Smooth muscle cell of the brain vasculature (primary cell): Measurements from ENCODE around the gene KAZN.

Experiments
- DNase-seq: peaks from one replicate; pipeline ENCODE4 v3.0.0-alpha.2; 2012; ENCODE audit warnings: low read depth, low spot score

The KAZN gene

DNA sequence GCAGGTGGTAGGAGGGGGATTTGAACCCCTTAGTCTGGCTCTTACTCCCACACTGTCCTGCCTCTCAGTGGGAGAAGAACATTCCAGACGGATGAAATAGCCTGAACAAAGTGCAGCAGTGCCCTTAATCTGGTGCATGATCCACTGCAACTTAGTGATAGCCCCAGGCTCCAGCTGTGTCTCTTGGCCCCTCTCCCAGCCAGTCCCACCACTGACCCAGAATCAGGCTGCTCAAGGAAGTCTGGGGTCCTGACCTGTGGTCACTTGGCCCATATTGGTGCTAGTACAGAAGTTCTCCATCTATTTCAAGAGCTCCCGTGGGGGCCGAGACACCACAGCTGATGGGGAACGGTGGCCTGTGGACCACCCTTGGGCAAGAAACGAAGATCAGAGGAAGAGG is 255.0 kb downstream of the KAZN start:
- DNase-seq, result no peak

DNA sequence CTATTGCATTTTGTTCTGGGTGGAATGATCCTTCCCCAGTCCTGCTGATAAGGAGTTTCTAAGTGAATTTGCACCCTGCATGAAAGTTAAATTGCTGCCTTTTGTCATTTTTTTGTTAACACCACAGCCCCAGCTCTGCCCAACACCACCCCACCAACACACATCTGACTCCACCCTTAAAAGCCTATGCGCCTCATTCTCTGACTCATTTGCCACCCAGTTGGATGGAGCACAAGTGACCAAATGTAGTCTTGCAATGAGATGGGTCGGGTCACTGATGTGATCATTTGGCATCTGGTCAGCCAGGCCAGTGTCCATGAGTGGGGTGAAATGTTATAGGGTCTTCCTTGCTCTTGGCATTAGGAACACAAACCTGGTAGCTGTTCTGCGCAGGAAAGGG is 256.8 kb downstream of the KAZN start:
- DNase-seq, result no peak

DNA sequence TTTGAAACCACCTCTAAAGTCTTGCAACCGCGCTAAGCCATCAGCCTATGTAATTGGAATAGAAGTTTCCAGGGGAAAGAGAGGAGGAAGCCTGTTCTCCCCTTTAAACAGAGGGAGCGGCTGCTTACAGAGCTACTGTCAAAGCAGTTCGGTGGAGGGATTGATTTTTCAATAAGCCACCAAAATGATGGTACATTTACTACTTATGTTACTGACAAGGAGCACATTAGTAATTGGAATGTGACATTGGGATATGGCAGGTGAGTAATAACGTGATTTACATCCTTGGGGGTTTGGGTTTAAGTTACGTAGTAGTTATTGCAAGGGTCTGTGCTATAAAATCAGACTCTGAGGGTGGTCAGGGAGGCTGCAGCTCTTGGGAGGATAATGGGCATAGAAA is 257.3 kb downstream of the KAZN start:
- DNase-seq, result no peak

GRCh38 chr1:14857436-14858195 is 259.1 kb downstream of the KAZN start:
- DNase-seq, result no peak

- no peak for DNase-seq
Measured at GRCh38 chr1:14862114-14862771, 263.8 kb downstream of the KAZN start.

DNA sequence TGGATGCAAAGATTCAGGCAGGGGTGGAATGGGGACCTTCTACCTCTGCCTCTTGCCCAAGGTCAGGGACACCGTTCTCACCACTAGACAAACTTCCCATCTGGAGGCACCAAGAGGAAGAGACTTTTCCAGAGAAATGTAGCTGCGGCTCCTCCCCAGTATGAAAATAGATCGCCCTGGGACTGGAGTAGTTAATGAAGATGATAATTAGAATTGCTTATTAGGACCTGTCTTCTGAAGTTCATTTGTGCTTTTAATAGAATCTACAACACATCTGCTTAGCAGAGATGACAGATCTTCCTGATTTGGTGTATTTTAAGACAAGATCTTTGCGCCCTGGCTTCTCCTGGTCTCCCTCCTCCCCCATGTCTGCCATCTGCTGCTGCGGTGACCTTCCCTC is 266.6 kb downstream of the KAZN start:
- no peak for DNase-seq

DNA sequence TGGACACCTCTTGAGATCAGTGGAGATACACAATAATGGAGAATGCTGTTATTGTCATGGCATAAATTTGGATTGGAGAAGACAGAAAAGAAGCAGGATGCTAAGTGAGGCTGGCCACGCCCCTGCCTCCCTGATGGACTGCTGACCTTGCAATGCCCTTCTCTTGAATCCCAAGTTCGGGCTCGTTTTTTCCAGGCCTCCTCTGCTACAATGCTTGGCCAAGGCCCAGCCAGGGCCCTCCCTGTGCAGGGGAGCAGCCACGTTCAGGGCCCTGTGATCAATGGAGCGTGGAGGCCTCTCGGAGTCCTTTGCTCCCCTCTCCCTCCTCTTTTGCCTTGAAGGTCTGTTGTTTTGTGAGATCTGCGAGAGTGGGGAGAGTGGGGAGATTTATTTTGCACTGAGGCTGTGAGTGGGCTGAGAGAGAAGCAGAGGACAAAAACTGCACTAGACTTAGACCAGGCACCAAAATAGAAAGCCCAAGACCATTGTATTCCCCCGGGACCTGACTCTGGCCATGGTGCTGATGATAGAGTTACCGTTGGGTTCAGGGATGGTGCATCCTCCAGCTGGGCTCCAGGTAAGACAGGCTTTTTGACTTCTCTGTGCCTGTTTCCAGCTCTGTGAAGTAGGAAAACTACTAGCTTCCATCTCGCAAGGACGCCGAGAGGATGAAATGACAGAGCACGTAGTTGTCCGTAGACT is 268.6 kb downstream of the KAZN start:
- DNase-seq, result no peak

DNA sequence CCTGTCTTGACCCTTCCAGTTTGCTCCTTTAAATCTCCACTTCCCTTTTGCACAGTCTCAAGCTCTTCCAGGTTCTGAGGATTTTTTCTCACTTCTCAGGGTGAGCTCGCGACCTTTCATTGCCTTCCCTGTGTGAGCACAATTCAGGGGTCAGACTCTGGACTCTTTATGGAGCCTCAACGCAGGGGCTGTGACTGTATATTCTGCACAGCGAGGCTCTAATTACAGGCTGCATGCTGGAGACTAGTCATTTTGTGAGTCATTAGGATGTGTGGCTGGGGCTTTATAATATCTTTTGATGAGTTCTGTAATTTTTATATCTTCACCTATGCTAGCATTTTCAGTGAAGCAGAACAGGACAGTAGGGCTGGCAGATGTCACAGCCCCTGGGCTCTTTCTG is 270.7 kb downstream of the KAZN start:
- DNase-seq, result no peak

DNA sequence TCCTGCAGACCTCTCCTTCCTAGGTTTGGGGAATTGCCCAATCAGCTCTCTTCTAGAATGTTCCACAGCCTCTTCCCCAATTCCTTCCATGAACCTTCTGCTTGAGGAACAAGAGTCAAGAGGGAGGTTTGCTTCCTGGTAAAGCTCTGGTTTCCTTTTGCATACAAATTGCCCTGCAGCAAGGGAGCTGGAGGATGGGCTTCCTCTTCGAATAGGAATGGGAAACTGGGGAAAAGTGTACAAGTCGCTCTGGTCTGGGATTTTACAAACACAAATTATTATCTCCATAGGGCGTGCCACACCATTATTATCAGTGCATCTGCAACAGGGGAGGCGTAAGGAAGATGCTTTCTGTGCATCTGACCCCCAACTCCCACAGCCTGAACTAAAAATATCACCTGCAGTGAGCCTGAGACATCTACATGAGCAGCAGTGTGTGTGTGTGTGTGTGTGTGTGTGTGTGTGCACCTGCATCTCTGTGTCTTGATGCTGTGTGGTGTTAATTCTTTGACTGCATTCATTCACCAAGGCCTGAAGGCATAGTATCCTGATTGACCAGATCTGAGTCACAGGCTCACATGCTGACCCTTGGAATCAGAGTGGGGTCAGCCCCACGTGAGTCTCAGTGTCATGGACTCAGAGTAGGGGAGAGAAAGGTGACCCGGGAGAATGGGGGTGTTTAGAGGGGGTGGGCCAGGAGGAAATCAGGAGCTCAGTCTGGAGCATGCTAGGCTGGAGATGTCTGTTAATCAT is 272.9 kb downstream of the KAZN start:
- DNase-seq, result no peak

DNA sequence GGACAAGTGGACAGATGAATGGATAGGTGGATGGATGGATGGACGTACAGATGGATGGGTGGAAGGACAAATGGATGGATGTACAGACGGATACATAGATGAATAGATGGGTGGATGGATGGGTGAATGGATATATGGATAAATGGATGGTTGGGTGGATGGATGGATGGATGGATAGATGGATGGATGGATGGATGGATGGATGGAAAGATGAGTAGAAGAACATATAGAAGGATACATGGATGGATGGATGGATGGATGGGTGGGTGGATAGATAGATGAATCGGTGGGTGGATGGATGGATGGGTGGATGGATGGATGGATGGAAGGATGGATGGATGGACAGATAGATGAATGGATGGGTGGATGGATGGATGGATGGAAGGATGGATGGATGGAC is 274.3 kb downstream of the KAZN start:
- DNase-seq, result no peak

DNA sequence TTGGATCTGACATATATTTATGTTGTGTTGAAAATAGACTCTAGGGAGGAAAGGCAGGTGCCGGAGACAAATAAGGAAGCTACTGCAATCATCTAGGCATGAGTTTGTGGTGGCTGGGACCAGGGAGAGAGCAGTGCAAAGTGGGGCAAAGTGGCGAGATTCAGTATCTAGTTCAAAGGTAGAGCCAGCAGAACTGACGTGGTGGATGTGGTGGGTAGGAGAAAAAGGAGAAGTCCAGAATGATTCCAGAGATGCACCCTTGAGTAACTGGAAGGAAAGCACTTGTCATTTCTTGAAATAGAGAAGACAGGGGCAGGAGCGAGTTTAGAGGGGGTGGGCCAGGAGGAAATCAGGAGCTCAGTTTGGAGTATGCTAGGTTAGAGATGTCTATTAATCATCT is 275.2 kb downstream of the KAZN start:
- no peak for DNase-seq

DNA sequence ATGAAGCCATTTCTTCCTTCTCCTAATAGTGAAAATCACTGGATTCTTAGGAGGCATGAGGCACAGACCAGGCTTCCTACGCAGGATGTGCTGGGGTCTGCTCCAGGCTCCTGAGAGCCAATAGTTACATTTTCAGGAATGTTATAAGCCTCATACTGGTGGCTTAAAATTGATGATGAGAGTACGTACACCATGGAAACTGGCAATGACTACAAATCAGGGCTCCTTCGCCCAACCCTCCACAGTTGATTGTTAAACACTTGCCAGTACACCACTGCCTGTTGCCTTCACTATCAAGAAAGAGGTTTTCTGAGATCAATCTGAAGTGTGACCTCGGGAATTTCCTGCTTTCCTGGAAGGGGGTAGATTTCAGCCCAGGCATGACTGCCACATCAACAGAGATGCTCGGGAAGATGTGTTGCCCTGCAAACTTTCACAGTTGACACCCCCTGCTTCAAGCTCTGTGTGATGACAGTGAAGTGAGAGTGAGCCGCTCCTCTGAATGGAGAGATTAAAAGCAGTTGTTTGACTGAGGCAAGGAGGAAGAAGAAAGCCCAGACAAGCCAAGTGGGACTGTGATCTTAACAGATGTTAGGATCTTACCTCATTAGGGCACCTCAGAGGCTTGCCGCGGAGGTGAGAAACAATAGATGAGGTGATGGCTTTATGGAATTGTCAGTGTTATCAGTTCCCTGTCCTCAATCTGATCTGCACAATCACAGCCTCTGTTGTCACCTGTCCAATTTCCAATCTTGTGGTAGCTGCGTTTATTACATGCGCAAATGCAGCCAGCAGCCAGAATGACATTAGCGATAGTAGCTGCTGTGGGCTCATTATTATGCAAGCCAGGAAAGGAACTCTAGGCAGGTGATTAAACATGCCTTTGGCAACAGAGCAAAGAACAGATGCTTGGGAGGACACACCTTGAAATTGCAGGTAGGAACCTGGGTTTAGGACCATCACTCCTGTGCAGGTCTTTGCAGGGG is 277.3 kb downstream of the KAZN start:
- no peak for DNase-seq

DNA sequence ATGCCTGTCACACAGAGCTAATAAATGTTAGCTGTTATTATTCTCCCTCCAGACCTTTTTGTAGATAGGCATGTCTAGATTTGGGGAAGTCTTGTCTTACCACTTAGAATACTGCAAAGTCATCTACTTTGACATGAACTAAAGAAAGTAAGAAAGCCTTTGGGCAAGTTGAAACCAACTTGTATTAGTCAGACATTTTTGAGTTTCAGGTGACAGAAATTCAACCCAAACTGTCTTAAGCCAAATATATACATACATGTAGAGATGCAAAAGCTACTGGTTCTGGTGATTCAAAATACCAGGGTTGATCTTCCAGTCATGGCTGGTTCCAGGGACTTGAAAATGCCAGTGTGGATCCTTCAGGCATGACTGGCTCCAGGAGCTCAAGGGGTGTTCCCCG is 278.3 kb downstream of the KAZN start:
- DNase-seq, result no peak

DNA sequence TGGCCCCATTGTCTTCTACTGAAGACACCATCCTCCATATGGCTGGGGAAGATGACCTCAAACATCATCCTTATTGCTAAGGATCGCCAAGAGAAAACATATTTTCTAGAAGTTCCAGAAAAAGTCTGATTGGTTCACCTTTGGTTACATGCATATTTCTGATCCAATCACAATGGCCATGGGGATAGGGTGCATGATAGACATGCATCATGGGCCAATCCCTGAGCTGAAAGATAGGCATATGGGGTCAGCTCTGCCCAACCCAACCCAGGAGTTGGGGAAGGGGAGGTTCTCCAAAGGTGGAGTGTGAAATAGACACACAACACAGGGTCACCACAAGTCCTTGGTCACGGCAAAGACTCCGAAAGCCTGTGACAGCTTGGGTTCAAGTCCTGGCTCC is 278.7 kb downstream of the KAZN start:
- DNase-seq, result no peak

DNA sequence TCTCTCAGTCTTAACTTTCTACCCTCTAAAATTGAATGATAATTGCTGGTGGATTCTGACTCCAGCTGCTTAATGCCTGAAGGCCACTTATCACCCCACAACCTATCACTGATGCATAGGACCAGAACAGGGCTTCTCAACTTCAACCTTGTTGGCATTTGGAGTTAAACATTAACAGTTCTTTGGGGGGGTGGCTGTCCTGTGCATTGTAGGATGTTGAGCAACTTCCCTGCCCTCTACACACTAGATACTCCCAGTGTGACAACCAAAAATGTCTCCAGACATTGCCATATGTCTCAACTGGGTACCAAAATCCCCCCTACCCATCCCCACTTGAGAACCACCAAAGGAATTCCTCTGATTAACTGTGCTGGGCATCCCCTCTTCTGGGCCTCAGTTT is 279.6 kb downstream of the KAZN start:
- DNase-seq, result no peak

DNA sequence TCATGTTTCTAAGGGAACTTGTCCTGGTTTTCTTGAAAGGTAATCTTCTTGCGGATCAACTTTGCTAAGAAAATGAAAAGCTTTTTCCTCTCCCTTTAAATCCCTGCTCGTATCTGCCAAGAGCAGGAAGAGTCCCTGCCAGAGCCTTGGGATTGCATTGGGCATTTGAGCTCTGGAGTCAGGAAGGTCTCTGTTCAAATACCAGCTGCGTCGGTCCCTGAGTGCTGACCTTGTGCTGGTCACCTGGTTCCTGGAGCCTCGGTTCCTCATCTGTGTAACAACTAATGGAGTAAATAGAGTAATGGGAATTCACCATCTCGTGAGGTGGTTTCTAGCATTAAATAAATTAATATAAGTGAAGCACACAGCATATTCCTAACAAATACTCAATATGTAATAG is 280.5 kb downstream of the KAZN start:
- no peak for DNase-seq

DNA sequence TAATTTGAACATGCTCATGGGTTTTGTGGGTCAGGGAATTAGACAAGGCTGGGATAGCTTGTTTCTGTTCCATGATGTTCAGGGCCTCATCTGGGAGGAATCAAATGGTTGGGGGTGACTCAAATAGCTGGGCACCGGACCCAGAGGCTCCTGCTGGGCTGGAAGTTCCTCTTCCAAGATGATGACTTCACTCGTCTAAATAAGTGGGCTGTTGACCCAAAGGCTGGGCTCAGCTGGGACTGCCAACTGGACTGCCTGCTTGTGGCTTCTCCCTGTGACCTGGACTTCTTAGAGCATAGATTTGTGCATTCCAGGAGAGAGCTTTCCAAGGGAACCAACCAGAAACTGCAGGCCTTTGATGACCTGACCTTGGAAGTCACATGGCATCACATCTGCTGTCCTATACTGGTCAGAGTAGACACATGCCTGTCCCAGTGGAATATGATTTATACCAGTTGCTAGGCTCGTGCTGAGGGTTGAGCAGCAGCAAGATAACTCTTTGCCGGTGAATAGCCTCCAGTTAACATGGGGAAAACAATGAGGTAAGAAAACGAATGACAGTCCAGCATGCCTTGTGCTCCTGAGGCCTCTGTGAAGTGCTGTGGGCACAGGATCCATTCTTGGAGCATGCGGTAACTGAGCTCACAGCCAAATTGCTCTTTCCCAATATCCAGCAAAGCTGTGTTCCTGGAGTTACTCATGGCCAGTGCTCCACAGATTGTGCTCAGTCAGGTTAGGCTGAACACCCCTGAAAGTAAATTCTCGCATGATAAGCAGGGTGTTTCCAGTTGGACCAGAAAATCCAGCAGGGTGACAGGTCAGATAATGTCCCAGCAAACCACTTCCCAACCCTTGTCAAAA is 282.2 kb downstream of the KAZN start:
- DNase-seq, result peak; percentile 20

GRCh38 chr1:14881775-14882672 is 283.5 kb downstream of the KAZN start:
- DNase-seq, result no peak

DNA sequence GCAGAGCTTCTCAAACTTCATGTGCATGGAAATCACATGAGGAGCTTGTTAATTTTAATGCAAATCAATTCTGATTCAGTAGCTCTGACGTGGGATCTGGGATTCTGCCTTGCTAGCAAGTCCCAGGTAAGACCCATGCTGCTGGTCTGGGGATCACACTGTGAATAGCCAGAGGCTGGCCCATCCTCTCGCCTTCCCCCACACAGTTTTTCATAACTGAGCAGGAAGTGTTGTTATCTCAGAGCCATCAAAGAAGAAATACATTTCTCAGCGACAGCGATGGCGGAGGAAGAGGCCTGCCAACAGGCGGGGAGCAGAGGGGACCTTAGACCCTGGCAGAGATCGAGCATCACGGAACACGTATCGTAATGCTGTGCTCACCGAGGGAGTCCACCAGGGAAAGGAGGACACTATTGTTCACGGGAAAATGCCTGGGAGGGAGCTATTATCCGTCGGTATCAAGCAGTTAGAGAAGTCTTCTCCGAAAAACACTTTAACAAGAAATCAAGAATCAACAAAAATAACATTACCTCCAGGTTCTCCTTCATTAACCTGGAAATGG is 286.2 kb downstream of the KAZN start:
- DNase-seq, result no peak
